NOMO-1 (cell line): ENCODE data around the gene FAM174B.

Experiments used
- DNase-seq, 2 experiments: peaks; one replicate each; lab custom pipeline; 2025; ENCODE audit not compliant: unreplicated experiment in 2 of 2; lab: John Stamatoyannopoulos, UW

The FAM174B gene

DNA sequence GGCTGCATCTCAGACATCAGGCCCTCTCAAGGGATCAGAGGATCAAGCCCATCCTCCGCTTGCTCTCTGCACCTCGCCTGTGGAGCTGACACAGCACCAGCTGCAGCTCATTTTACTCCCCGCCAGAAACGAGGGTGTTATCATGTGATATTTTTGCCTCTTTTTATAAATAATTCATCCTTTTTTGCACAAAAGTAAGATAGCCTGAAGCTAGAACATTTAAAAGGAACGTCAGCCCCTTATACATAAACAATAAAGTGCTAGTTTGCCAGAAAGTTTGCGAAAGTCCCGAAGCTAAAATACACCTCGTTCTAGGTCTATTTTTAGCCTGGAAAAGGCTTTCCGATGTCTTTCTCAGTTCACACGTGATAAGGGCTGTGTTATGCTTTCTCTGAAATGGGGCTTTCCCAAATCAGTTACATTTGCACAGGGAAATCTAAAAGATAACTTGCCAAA is 9.6 kb upstream of the FAM174B start:
- no peak for DNase-seq

- no peak for DNase-seq
Observed at GRCh38 chr15:92664178-92664900, 8.8 kb upstream of the FAM174B start.

- DNase-seq = no peak
Observed at GRCh38 chr15:92663250-92663951, 7.8 kb upstream of the FAM174B start.

GRCh38 chr15:92662762-92663161 is 7.2 kb upstream of the FAM174B start:
- no peak for DNase-seq

GRCh38 chr15:92661956-92662355 is 6.4 kb upstream of the FAM174B start:
- no peak for DNase-seq

GRCh38 chr15:92661069-92661468 is 5.5 kb upstream of the FAM174B start:
- DNase-seq = no peak

DNA sequence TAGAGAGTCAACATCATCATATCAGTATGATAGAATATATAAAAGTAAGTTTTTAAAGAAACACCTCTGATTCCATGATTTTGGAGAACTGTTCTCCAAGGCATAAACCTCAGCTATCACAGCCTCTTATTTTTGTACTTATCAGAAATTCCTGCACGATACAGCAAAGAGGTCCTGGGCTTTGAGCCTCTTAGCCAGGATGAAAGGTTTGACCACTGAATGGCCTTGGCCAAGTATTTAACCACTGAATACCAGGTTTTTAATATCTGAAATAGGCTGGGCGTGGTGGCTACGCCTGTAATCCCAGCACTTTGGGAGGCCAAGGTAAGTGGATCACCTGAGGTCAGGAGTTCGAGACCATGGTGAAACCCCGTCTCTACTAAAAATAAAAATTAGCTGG is 1.9 kb upstream of the FAM174B start:
- no peak for DNase-seq

DNA sequence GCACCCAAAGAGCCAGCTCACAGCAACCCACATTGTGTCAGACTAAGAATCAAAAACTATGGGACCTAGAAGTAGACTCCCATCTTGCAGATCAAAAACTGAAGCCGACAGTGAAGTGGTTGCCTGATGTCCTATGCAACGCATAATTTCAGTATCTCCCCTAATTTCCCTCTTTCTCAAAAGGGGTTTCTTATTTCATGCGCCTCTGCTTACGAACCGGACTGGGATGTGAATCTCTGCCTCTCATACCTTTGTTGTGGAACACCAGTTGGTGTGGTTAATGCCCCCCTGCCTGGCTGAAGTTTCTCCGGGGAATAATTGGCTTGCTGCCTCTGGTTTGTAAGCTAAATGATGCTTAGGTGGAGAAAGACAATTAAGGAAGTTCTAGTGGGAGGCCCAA is 514 bp upstream of the FAM174B start:
- DNase-seq = no peak

DNA sequence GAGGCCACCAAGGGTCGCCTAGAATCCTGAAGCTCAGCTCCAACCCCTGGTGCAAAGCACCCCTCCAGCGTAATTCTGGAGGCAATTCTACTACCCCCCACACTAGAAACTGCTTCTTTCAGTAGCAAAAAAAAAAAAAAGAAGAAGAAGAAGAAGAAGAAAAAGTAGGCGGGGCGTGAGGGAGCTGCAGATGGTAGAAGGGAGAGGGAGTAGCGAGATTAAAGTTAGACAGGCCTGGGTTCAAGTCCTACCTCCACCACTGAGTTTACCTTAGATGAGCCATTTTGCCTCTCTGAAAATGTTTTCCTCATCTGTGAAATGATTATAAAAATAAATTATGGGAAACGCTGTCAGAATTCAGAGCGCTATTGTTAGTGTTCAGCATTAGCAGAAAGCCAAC is 913 bp downstream of the FAM174B start:
- DNase-seq = peak in 1 of 2 experiments; percentile 4

DNA sequence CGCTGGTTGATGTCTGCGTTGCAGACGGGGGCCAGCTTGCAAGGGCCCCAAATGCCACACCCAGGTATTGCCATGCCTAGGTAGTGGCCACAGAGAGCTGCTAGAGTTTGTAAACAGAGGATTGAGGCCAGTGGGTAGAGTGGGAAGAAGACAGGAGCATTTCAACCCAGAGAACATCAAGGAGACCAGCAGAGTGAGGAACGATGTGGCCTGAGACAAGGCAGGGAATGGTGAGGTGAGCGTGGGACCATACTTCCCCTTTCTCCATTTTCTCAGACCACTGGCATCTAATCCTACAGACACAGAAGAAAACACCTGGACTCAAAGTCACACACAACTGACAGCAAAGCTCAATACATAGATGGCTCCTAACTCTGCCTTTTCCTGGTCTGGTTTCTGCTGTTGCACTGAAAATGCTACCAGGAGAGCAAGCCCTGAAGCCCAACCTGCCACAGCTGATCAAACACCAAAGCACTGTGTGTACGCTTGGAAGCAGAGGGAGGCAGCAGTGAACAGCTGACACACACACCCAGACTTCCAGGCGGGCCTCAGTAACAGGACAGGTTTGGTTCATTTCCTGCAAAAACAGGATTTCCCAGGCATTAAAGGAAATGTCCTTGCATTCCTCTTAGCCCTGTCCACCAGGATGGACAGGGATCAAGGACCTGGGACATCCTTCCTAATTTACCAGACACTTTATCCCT is 1.6 kb downstream of the FAM174B start:
- no peak for DNase-seq

GRCh38 chr15:92653366-92653765 is 2.2 kb downstream of the FAM174B start:
- DNase-seq = no peak

DNA sequence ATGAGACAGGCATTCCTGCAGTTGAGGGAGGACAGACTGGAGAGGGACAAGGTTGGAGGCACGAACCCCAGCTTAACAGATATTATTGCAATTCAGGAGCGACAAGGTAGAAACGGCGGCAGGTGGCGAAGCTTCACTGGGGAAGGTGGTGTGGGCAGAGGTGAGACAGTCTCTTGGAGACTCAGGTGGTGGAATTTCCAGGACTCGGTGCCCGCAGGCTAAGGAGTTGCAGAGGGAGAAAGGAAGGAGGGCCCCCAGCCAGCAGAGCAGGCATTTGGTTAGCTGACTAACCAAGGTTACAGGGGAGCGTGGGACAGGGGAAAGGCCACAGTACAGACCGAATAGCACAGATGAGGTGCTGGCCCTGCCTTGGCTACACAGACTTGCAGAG is 3.0 kb downstream of the FAM174B start:
- no peak for DNase-seq

GRCh38 chr15:92651877-92652575 is 3.5 kb downstream of the FAM174B start:
- DNase-seq = no peak

DNA sequence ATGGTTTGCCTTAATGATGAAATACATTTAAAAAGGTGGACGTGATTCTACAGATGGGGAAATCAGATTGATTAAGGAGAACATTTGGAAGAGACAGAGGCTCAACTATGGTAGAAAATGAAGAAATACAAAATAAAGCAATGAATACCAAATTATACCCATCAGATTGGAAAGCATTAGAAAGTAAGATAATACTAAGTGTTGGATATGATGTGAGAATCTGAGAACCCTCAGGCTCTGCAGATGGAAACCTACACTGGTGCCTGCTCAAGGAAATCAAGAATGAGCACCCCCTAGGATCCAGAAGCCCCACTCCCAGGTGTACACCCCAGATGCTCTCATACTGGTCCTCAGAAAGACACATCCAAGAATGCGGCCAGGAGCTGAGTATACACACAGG is 4.6 kb downstream of the FAM174B start:
- DNase-seq = no peak

DNA sequence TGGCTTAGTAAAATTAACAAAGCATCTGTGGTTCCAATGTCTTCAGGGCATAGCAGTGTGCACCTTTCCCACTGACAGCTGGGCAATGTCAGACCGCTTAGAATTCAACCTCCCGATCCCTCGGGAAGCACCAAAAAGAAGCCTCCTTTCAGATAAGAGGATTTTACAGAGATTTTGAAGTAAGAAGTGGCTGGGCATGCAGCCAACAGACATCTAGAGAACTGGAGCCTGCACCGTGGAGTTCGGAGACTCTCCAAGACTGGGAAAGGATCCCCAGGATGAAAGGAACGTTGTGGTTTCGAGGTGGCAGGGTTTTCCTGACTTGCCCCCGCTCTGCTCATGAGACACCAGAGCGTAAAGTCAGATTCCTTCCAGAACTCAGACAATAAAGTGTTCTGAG is 5.3 kb downstream of the FAM174B start:
- no peak for DNase-seq

GRCh38 chr15:92648190-92648875 is 7.2 kb downstream of the FAM174B start:
- DNase-seq = no peak

DNA sequence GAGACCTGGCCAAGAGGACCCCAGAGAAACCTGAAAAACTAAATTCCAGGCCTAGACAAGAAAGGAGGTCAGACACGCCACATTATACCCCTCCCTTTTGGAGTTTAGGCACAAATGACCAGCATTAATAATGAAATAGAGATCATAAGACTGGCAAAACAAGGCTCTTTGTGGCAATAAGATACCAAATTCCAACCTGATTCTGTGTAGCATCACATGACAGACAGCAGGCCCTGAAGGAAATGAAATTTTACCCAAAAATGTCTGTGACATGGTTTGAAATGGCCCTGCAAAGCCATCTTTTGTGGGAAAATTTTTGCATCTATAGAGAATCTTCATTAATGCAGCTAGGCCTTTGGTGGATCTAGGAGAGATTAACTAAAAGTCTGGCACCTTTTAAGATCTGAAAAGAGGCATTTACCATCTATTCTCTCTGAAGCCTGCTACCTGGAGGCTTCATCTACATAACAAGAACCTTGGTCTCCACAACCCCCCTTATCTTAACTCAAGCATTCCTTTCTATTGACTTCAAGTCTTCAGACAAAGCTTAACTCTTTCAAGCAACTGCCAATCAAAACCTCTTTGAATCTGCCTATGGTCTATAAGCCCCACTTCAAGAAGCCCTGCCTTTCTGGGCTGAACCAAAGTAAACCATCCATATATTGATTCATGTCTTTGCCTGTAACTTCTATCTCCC is 8.0 kb downstream of the FAM174B start:
- no peak for DNase-seq

DNA sequence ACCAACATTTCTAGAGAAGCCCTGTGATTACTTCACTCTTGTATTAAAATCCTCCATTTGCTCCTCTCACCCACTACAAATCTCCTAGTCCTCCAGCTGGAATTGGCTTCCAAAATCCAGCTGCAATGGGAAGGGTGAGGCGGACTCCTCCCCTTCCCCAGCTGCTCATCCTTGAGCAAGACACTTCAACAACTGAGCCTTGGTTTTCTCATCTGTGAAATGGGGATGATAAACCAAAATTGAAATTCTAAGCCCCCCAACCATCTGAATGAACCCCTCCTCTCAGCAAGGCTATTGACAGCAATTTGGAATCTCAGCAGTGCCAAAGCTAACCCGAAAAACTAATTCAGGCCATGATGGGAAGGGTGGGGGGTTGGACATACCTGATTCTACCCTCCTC is 9.4 kb downstream of the FAM174B start:
- no peak for DNase-seq

DNA sequence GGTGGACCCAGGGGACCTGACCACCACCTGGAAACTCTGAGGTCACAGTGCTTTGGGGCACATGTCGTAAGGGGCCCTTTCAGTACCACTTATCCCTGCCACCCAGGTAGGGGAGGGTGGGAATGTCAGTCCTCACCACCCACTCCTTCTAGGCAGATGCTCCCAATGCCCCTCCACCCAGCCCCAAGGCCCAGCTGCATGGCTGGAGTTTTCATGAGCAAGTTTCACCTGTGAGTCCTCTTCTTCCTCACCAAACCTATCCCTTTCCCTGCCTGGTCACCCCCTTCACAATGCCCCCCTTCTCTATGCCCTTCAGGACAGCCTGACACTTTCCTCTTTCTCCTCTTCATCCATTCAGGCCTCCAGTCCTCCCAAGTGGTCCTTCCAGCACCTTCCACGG is 9.8 kb downstream of the FAM174B start:
- no peak for DNase-seq

GRCh38 chr15:92645051-92645631 is 10.4 kb downstream of the FAM174B start:
- DNase-seq = no peak
